GM21529 (cell line): ENCODE data around the gene CDYL2.
A peak's percentile ranks its signal among the peaks of the same experiment; 100 is the strongest.

Experiments
- ATAC-seq: cut with Tn5 transposase; IDR thresholded peaks from one replicate; pipeline ENCODE4 v1.9.1; 2021; ENCODE audit not compliant: unreplicated experiment

The CDYL2 gene

GRCh38 chr16:80710918-80711317, 93.5 kb downstream of the CDYL2 start:
- peak; percentile 76 for ATAC-seq

GRCh38 chr16:80708823-80709222, 95.6 kb downstream of the CDYL2 start:
- ATAC-seq: no peak

GRCh38 chr16:80707686-80708085, 96.7 kb downstream of the CDYL2 start:
- ATAC-seq: no peak

- no peak for ATAC-seq
Observed at GRCh38 chr16:80705596-80705995, 98.8 kb downstream of the CDYL2 start.

GRCh38 chr16:80704751-80705505, 99.5 kb downstream of the CDYL2 start:
- no peak for ATAC-seq

- ATAC-seq: no peak
Observed at GRCh38 chr16:80703131-80704071, 101.0 kb downstream of the CDYL2 start.

- ATAC-seq: no peak
Observed at GRCh38 chr16:80702696-80703095, 101.7 kb downstream of the CDYL2 start.

GRCh38 chr16:80700558-80700957, 103.8 kb downstream of the CDYL2 start:
- ATAC-seq: no peak

GRCh38 chr16:80695020-80695419, 109.4 kb downstream of the CDYL2 start:
- no peak for ATAC-seq

- ATAC-seq: no peak
Observed at GRCh38 chr16:80693553-80693952, 110.8 kb downstream of the CDYL2 start.

- no peak for ATAC-seq
Observed at GRCh38 chr16:80692270-80692669, 112.1 kb downstream of the CDYL2 start.

- ATAC-seq: no peak
Observed at GRCh38 chr16:80691111-80691741, 113.2 kb downstream of the CDYL2 start.

- no peak for ATAC-seq
Observed at GRCh38 chr16:80689487-80689886, 114.9 kb downstream of the CDYL2 start.

- no peak for ATAC-seq
Observed at GRCh38 chr16:80687606-80688005, 116.8 kb downstream of the CDYL2 start.

GRCh38 chr16:80684906-80685305, 119.5 kb downstream of the CDYL2 start:
- ATAC-seq: no peak

- no peak for ATAC-seq
Observed at GRCh38 chr16:80684136-80684765, 120.1 kb downstream of the CDYL2 start.

GRCh38 chr16:80683646-80684045, 120.8 kb downstream of the CDYL2 start:
- no peak for ATAC-seq

- ATAC-seq: no peak
Observed at GRCh38 chr16:80682421-80683070, 121.9 kb downstream of the CDYL2 start.

- ATAC-seq: no peak
Observed at GRCh38 chr16:80681436-80681835, 123.0 kb downstream of the CDYL2 start.

- no peak for ATAC-seq
Observed at GRCh38 chr16:80680839-80681238, 123.6 kb downstream of the CDYL2 start.

- ATAC-seq: no peak
Observed at GRCh38 chr16:80680046-80680445, 124.4 kb downstream of the CDYL2 start.
